HG03064 (cell line): ENCODE results near the gene LRRC37B.
A peak's percentile ranks its signal among the peaks of the same experiment; 100 is the strongest.
"Not testable (repeated sequence)": the region's sequence is repeated elsewhere in the genome, so short reads cannot be mapped to it uniquely, and the experiment has no call there.

Source experiments
- ATAC-seq: cut with Tn5 transposase; IDR thresholded peaks from one replicate; pipeline ENCODE4 v1.9.1; 2021; ENCODE audit warnings: low read depth; ENCODE audit not compliant: unreplicated experiment

The LRRC37B gene

DNA sequence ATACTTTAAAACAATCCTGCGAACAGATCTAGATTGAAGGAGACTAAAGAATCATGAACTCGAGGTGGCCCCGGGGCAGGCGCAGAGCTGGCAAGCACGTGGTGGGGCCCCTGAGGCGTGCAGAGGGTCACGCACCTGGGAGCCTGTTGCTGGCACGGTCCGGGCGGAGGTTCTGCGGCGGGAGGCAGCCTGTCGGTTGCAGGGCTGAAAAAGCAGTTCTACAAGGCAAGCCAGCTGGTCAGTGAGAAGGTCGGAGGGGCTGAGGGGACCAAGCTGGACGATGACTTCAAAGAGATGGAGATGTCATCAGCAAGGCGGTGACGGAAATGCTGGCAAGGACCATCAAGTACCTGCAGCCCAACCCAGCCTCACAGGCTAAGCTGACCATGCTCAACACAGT is 33.1 kb downstream of the LRRC37B start:
- ATAC-seq: not testable (repeated sequence)

DNA sequence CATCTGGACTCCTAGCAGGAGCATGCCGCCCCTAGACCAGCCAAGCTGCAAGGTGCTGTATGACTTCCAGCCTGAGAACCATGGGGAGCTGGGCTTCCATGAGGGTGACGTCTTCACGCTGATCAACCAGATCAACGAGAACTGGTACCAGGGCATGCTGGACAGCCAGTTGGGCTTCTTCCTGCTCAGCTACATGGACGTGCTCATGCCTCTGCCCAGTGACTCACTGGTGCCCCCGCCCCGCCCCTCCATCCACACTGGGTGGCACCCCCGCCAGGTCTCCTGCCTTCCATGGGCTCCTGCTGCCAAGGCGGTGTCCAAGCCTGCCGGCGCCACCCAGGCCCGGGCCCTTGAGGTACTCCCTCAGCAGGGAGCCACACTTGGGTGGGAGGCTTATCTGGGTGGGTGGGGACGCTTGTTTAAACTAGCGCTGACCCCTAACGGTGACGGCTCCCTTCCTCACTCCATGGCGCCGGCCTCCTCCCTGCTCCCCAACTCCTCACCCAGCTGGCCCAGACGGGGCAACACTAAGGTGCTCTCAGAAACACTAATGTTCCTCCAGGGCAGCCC is 34.2 kb downstream of the LRRC37B start:
- ATAC-seq: not testable (repeated sequence)

GRCh38 chr17:32042266-32042665 is 35.1 kb downstream of the LRRC37B start:
- ATAC-seq: not testable (repeated sequence)

- ATAC-seq: not testable (repeated sequence)
Measured at GRCh38 chr17:32045611-32046010, 38.4 kb downstream of the LRRC37B start.

DNA sequence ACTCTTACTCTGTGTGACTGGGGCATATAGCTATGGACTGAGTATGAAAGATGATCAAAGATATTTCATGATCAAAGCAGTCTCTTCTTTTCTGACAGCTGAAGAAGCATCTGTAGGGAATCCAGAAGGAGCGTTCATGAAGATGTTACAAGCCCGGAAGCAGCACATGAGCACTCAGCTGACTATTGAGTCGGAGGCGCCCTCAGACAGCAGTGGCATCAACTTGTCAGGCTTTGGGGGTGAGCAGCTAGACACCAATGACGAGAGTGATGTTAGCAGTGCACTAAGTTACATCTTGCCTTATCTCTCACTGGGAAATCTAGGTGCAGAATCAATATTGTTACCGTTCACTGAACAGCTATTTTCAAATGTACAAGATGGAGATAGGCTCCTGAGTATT is 40.5 kb downstream of the LRRC37B start:
- ATAC-seq: not testable (repeated sequence)

DNA sequence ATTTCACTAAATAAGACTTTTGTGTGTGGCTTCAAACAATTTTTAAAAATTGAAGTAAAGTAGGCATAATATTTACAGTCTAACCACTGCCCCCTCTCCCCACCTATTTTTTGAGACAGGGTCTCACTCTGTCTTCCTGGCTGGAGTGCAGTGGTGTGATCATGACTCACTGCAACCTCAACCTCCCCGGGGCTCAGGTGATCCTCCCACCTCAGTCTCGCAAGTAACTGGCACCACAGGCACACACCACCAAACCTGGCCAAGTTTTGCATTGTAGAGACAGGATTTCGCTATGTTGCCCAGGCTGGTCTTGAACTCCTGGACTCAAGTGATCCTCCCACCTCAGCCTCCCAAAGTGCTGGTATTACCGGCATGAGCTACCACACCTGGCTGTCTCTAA is 47.8 kb downstream of the LRRC37B start:
- not testable (repeated sequence) for ATAC-seq

DNA sequence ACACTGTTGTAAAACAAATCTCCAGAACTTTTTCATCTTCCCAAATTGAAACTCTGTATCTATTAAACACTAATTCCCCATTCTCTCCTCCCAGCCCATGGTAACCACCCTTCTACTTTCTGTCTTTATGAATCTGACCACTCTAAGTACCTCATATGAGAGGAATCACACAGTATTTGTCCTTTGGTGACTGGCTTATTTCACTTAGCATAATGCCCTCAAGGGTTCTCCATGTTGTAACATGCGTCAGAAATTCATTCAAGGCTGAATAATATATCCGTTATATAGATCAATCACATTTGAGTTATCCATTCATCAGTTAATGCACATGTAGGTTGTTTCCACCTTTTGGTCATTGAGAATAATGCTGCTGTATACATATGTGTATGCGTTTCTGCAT is 48.2 kb downstream of the LRRC37B start:
- ATAC-seq: not testable (repeated sequence)

GRCh38 chr17:32056500-32056899 is 49.3 kb downstream of the LRRC37B start:
- ATAC-seq: not testable (repeated sequence)

DNA sequence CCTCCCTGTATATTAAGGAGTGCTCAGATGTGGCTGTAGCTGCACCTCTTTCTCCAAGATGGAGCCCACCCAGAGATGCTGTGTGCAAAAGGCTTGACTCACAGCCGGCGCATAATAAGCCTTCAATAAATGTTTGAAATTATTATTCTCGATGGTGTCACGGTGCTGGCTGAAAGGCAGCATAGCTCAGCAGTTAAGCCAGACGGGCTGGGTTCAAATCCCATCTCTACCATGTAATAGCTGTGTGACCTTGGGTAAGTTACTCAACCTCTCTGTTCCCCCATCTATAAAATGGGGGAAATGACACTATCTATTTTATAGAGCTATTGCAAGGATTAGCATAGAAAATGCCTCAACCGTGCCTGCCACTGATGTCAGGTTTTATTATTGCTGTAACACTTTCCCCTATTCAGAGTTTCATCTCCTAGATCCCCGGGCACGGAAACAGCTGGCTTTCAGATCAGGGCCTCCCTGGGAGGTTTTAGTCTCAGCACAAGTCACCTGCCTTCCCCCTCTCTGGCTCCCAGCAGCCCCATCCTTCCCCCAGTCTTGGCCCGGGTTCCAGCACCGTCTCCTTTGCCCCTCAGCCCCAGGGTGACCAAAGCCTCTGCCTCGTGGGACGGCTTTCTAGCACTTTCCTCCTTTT is 50.4 kb downstream of the LRRC37B start:
- not testable (repeated sequence) for ATAC-seq

DNA sequence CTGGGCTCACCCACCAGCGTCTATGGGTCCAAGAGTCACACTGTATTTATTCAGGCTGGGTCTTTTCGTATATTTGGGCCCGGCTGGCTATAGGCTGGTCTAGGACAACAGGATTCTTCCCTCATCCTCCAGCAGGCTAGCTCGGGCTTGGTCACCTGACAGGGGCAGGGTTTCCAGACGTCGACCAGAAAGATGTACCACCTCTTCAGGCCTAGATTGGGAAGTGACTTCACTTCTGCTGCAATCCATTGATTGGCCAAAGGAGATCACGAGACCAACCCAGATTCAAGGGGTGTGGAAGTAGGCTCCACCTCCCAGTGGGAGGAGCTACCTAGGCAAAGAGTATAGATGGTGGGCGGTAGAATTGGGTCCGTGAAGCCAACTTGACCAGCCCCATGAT is 53.5 kb downstream of the LRRC37B start:
- ATAC-seq: not testable (repeated sequence)

GRCh38 chr17:32061840-32062239 is 54.7 kb downstream of the LRRC37B start:
- not testable (repeated sequence) for ATAC-seq

GRCh38 chr17:32064091-32064490 is 56.9 kb downstream of the LRRC37B start:
- not testable (repeated sequence) for ATAC-seq

DNA sequence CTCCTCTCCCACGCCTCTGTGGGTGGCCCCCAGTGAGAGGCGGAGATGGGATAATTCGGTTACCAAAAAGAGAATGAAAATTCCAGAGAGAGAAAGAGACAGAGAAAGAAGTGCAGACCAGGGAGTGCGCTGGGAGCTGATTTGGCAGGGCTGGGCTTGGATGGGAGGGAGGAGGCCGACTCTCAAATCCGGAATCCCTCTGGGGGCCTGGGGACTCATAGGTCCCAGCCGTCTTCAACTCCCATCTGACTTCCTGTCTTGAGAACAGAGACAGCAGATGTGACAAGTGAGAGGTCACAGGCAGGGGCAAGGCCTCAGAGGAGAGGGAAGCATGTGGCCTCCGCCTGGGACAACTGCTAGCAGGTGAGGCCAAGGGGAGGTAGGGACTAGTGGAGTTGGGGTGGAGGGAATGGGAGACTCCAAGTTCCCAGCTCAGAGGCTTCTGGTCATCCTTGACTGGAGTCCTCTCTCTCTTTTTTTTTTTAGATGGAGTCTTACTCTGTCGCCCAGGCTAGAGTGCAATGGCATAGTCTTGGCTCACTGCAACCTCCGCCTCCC is 59.0 kb downstream of the LRRC37B start:
- not testable (repeated sequence) for ATAC-seq

GRCh38 chr17:32066863-32067642 is 59.9 kb downstream of the LRRC37B start:
- ATAC-seq: not testable (repeated sequence)

GRCh38 chr17:32069067-32069466 is 61.9 kb downstream of the LRRC37B start:
- ATAC-seq: not testable (repeated sequence)

DNA sequence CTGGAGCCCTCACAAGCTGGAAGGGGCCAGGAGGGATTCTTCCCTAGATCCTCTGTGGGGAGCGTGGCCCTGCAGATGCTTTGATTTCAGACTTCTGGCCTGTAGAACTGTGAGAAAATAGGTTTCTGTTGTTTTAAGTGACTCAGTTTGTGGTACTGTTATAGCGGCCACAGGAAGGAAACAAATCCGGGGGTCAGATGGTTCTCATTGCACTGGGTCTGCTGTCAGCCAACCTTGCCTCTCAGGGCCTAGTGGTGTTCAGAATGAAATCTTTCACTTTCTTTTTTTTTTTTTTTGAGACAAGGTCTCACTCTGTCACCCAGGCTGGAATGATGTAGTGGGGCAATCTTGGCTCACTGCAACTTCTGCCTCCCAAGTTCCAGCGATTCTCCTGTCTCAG is 64.8 kb downstream of the LRRC37B start:
- ATAC-seq: peak; percentile 66

GRCh38 chr17:32073131-32073530 is 65.9 kb downstream of the LRRC37B start:
- not testable (repeated sequence) for ATAC-seq

DNA sequence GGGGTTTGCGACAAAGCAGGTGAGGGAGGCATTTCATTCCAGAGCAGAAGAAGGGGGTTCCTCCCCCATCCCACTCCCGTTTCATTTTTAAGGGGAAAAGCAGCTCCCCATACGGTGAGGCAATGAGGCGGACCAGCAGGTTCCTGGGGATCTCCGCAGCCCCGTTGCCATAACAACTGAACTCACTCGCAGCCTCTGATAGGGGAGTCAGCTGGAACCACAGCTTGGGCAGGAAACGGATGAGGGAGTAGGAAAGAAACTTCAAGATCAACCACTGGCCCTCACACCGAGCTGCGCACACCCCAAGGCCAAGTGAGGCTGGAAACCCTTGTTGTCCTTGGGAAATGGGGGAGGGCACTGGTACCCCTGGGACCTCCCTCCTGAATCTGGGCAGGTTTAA is 72.6 kb downstream of the LRRC37B start:
- ATAC-seq: peak; percentile 91

GRCh38 chr17:32083550-32083979 is 76.4 kb downstream of the LRRC37B start:
- not testable (repeated sequence) for ATAC-seq

DNA sequence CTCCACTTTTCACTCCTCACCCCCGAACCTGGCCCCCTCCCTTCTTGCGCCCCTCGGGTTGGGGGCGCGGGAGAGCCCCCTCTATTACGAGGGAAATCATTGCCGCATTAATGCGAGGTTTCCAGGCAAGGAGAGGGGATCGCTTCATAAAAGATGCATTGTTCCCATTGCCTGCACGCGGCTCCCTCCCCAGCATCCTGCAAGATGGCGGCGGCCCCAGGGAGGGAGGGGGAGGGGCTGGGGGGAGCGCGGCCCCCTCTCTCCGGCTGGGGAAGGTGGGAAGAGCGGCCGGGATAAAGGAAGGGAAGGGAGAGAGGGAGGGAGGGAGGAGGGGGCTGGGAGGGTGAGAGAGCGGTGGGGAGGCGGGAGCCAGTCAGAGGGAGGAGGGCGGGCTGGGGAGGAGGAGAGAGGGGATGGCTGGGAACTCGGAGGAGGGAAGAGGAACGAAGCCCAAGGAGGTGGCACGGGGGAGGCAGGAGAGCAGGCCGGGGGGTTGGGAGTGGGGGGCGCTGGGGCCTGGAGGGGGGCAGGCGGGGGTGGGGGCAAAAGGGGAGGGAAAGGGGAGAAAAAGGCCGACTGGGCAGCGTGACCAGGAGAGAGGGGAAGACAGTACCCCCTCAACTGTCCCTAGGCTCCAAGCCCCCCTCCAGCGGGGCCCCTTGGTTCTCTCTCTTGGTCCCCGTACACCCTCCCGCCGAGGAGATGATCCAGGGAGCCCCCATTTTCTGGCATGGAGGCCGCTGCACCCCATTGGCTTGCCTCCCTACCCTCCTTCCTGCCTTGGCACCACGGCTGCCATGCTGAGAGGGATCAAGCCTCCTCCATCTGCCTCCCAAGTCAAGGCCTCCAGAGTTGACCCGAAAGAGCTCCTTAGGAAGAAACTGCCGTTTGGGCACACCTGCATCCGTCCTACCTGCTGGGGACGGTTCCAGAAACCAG is 77.1 kb downstream of the LRRC37B start:
- ATAC-seq: not testable (repeated sequence)
